Vagina (tissue), 2 donors: ENCODE measurements around the gene MUC4. TPM values are rescaled to one million over a fixed set of nuclear protein-coding genes. Genes with fewer than 3 reads are reported as not detected.
A peak's percentile ranks its signal among the peaks of the same experiment; 100 is the strongest.

Source experiments
- DNase-seq, 2 donors: peaks; one replicate each; pipeline ENCODE4 v3.0.0-alpha.2; 2017; ENCODE audit errors: extremely low spot score in 2 of 2
- H3K27ac ChIP-seq: fragments of 200-600 bp; sonication (generic); one replicate; pipeline ENCODE4 v1.5.1; 2019
- H3K27me3 ChIP-seq: fragments of 200-600 bp; sonication (generic); one replicate; pipeline ENCODE4 v1.5.1; 2019
- H3K36me3 ChIP-seq, 2 donors: fragments of 200-600 bp; sonication (generic); one replicate each; pipeline ENCODE4 v1.5.1; 2017 to 2019
- H3K4me1 ChIP-seq: fragments of 200-600 bp; sonication (generic); one replicate; pipeline ENCODE4 v1.5.1; 2019
- H3K4me3 ChIP-seq, 2 donors: fragments of 200-600 bp; sonication (generic); 1 replicate in 1 of 2; 2 replicates in 1 of 2; pipeline ENCODE4 v1.5.1; 2016 to 2019
- H3K9me3 ChIP-seq: fragments of 200-600 bp; sonication (generic); one replicate; pipeline ENCODE4 v1.5.1; 2019
- CTCF ChIP-seq, 3 experiments: fragments of 450-650 bp in 2 of 3; fragments of 200-600 bp in 1 of 3; sonication (generic) in 1 of 3; IDR thresholded peaks; one replicate each; pipeline ENCODE4 v1.5.1; 2017 to 2019; ENCODE audit warnings: antibody characterized with exemption in 3 of 3, mild to moderate bottlenecking in 2 of 3, moderate library complexity in 2 of 3
- POLR2A ChIP-seq, 2 donors: fragments of 450-650 bp; IDR thresholded peaks; one replicate each; pipeline ENCODE4 v1.6.1; 2017; ENCODE audit warnings: antibody characterized with exemption in 2 of 2, mild to moderate bottlenecking in 2 of 2, moderate library complexity in 2 of 2
- POLR2AphosphoS5 ChIP-seq, 2 donors: sonication (generic); formaldehyde crosslinking; IDR thresholded peaks; one replicate each; pipeline ENCODE4 v1.9.0; 2017; ENCODE audit warnings: antibody characterized with exemption in 2 of 2, mild to moderate bottlenecking in 2 of 2, low read depth in 1 of 2; ENCODE audit not compliant: insufficient read depth in 1 of 2
- intact Hi-C: fragments of 100-400 bp; cut with DNase I; formaldehyde crosslinking; loops from one replicate; pipeline ENCODE4 v1.15.1; 2023
- total RNA-seq: library from RNA; depleted of rRNA; stranded (reverse); fragments of >200 nt; gene quantifications from one replicate; pipeline ENCODE4 v1.2.3, GENCODE V29; 2016

MUC4 gene
- total RNA-seq, 1 donor from 2014 or later: 36.1 TPM

GRCh38 chr3:195802795-195803194, 8.9 kb downstream of the MUC4 start:
- Histone ChIP-seq H3K27me3 (no peaks in the 10 kb centered on the region), H3K4me1 (peaks cover 18% of the 10 kb centered on the region), H3K9me3 (no peaks in the 10 kb centered on the region), H3K4me3 (peak overlapping the region; percentile 12 to 29), H3K27ac (peak overlapping the region; percentile 43), H3K36me3 (no peaks in the 10 kb centered on the region)
- no peak for DNase-seq
- intact Hi-C loops: no loop called here
- TF ChIP-seq POLR2AphosphoS5 (IDR thresholded peaks at IDR 0.05; ENCODE audit: insufficient read depth in 1 of 2, low read depth in 1 of 2) (no peak), CTCF (IDR thresholded peaks at IDR 0.05) (no peak), POLR2A (IDR thresholded peaks at IDR 0.05) (no peak)

GRCh38 chr3:195802261-195802701, 9.4 kb downstream of the MUC4 start:
- no peaks in the 10 kb centered on the region for H3K27me3 ChIP-seq
- DNase-seq: no peak
- H3K4me1 ChIP-seq: peaks cover 18% of the 10 kb centered on the region
- H3K9me3 ChIP-seq: no peaks in the 10 kb centered on the region
- H3K4me3 ChIP-seq: no peak overlapping the region
- intact Hi-C loops: no loop called here
- TF ChIP-seq CTCF (IDR thresholded peaks at IDR 0.05) (no peak), POLR2A (IDR thresholded peaks at IDR 0.05) (no peak), POLR2AphosphoS5 (IDR thresholded peaks at IDR 0.05; ENCODE audit: insufficient read depth in 1 of 2, low read depth in 1 of 2) (no peak)
- peak overlapping the region; percentile 43 for H3K27ac ChIP-seq
- no peaks in the 10 kb centered on the region for H3K36me3 ChIP-seq

GRCh38 chr3:195801251-195802183, 10.2 kb downstream of the MUC4 start:
- no peaks in the 10 kb centered on the region for H3K9me3 ChIP-seq
- intact Hi-C loops: no loop called here
- H3K4me1 ChIP-seq: peaks cover 18% of the 10 kb centered on the region
- TF ChIP-seq POLR2A (IDR thresholded peaks at IDR 0.05) (no peak), CTCF (IDR thresholded peaks at IDR 0.05) (no peak), POLR2AphosphoS5 (IDR thresholded peaks at IDR 0.05; ENCODE audit: insufficient read depth in 1 of 2, low read depth in 1 of 2) (no peak)
- no peak for DNase-seq
- no peak overlapping the region for H3K27ac ChIP-seq
- no peaks in the 10 kb centered on the region for H3K36me3 ChIP-seq
- H3K4me3 ChIP-seq: no peak overlapping the region
- H3K27me3 ChIP-seq: no peaks in the 10 kb centered on the region

GRCh38 chr3:195800240-195800639, 11.5 kb downstream of the MUC4 start:
- no peak for TF ChIP-seq POLR2AphosphoS5 (IDR thresholded peaks at IDR 0.05; ENCODE audit: insufficient read depth in 1 of 2, low read depth in 1 of 2)
- TF ChIP-seq POLR2A (IDR thresholded peaks at IDR 0.05): no peak
- no peak for TF ChIP-seq CTCF (IDR thresholded peaks at IDR 0.05)
- Histone ChIP-seq H3K9me3 (no peaks in the 10 kb centered on the region), H3K36me3 (no peaks in the 10 kb centered on the region), H3K27me3 (no peaks in the 10 kb centered on the region), H3K4me3 (no peak overlapping the region), H3K27ac (no peak overlapping the region), H3K4me1 (peaks cover 11% of the 10 kb centered on the region)
- no peak for DNase-seq
- intact Hi-C loops: no loop called here

- intact Hi-C loops: no loop called here
- Histone ChIP-seq H3K27ac (no peak overlapping the region), H3K4me3 (no peak overlapping the region), H3K27me3 (no peaks in the 10 kb centered on the region), H3K9me3 (no peaks in the 10 kb centered on the region), H3K36me3 (no peaks in the 10 kb centered on the region), H3K4me1 (no peaks in the 10 kb centered on the region)
- no peak for DNase-seq
- TF ChIP-seq POLR2AphosphoS5 (IDR thresholded peaks at IDR 0.05; ENCODE audit: insufficient read depth in 1 of 2, low read depth in 1 of 2): no peak
- no peak for TF ChIP-seq CTCF (IDR thresholded peaks at IDR 0.05)
- TF ChIP-seq POLR2A (IDR thresholded peaks at IDR 0.05): no peak
These were observed 14.9 kb downstream of the MUC4 start for GRCh38 chr3:195796795-195797194.
